Astrocyte (in vitro differentiated cells and primary cell): Measurements from ENCODE around the gene PDCD2L. TPM values are rescaled to one million over a fixed set of nuclear protein-coding genes. Genes with fewer than 3 reads are reported as not detected.

Experiments used
- DNase-seq: peaks from one replicate; pipeline ENCODE4 v3.0.0-alpha.2; 2010; ENCODE audit warnings: low read depth
- FAIRE-seq: peaks from 2 replicates; lab custom pipeline; 2011; peaks lifted over from hg19 to GRCh38; lab: Jason Lieb, UNC
- H2AFZ ChIP-seq: 2 replicates; pipeline ENCODE4 v1.6.0; 2012; ENCODE audit warnings: low read depth, low read length, inconsistent platforms
- H3K27ac ChIP-seq: 2 replicates; pipeline ENCODE4 v1.5.1; 2011; ENCODE audit warnings: low read depth, low read length, inconsistent platforms
- H3K27me3 ChIP-seq: 2 replicates; pipeline ENCODE4 v1.6.0; 2011; ENCODE audit warnings: low read length, inconsistent platforms; ENCODE audit not compliant: insufficient read depth
- H3K36me3 ChIP-seq: 2 replicates; pipeline ENCODE4 v1.5.1; 2011; ENCODE audit warnings: low read length, inconsistent platforms; ENCODE audit not compliant: insufficient read depth
- H3K4me1 ChIP-seq: 2 replicates; pipeline ENCODE4 v1.5.1; 2011; ENCODE audit warnings: low read length, inconsistent platforms; ENCODE audit not compliant: insufficient read depth
- H3K4me2 ChIP-seq: 2 replicates; pipeline ENCODE4 v1.6.0; 2012; ENCODE audit warnings: low read length, inconsistent platforms
- H3K4me3 ChIP-seq: 2 replicates; pipeline ENCODE4 v1.5.1; 2011; ENCODE audit warnings: low read depth, mild to moderate bottlenecking, low read length, inconsistent platforms; ENCODE audit not compliant: insufficient read depth
- H3K79me2 ChIP-seq: 2 replicates; pipeline ENCODE4 v1.6.0; 2012; ENCODE audit warnings: mild to moderate bottlenecking, low read length, inconsistent platforms; ENCODE audit not compliant: insufficient read depth
- H3K9ac ChIP-seq: 2 replicates; pipeline ENCODE4 v1.6.0; 2012; ENCODE audit warnings: mild to moderate bottlenecking, low read length, inconsistent platforms
- H3K9me3 ChIP-seq: 2 replicates; pipeline ENCODE4 v1.5.1; 2012; ENCODE audit warnings: low read depth, mild to moderate bottlenecking, low read length, inconsistent platforms; ENCODE audit not compliant: insufficient read depth
- H4K20me1 ChIP-seq: 2 replicates; pipeline ENCODE4 v1.6.0; 2012; ENCODE audit warnings: low read length, inconsistent platforms; ENCODE audit not compliant: insufficient read depth
- H3K27ac Mint-ChIP-seq: one replicate; pipeline ENCODE4 v1.8.0; 2021; ENCODE audit warnings: mild to moderate bottlenecking, mixed read lengths; ENCODE audit not compliant: unreplicated experiment
- H3K27me3 Mint-ChIP-seq: one replicate; pipeline ENCODE4 v1.8.0; 2021; ENCODE audit warnings: low read depth, mixed read lengths; ENCODE audit not compliant: unreplicated experiment
- H3K36me3 Mint-ChIP-seq: one replicate; pipeline ENCODE4 v1.8.0; 2021; ENCODE audit warnings: low read depth, mixed read lengths; ENCODE audit not compliant: unreplicated experiment
- H3K4me1 Mint-ChIP-seq: one replicate; pipeline ENCODE4 v1.8.0; 2021; ENCODE audit warnings: low read depth, mixed read lengths; ENCODE audit not compliant: unreplicated experiment
- H3K4me3 Mint-ChIP-seq: one replicate; pipeline ENCODE4 v1.8.0; 2021; ENCODE audit warnings: mild to moderate bottlenecking, moderate library complexity, mixed read lengths; ENCODE audit not compliant: unreplicated experiment
- H3K9me3 Mint-ChIP-seq: one replicate; pipeline ENCODE4 v1.8.0; 2021; ENCODE audit warnings: mild to moderate bottlenecking, mixed read lengths; ENCODE audit not compliant: unreplicated experiment
- CTCF ChIP-seq: IDR thresholded peaks from 2 replicates; pipeline ENCODE4 v1.5.1; 2011; ENCODE audit warnings: low read depth, mild to moderate bottlenecking, inconsistent platforms, low read length, moderate library complexity; ENCODE audit not compliant: insufficient read depth
- EZH2 ChIP-seq: IDR thresholded peaks from 2 replicates; pipeline ENCODE4 v1.6.1; 2012; ENCODE audit warnings: mild to moderate bottlenecking, low read length, inconsistent platforms; ENCODE audit not compliant: insufficient read depth
- total RNA-seq: library from RNA; stranded (reverse); gene quantifications from 2 replicates; pipeline ENCODE4 v1.2.1, GENCODE V29; 2021

PDCD2L gene
- total RNA-seq, 1 donor from 2014 or later: 12.0 TPM

- no peak overlapping the region for H3K9ac ChIP-seq
- no peaks in the 10 kb centered on the region for H3K79me2 ChIP-seq
- Mint-ChIP-seq H3K27me3 (no peaks in the 10 kb centered on the region), H3K4me3 (no peak overlapping the region), H3K27ac (no peak overlapping the region), H3K9me3 (no peaks in the 10 kb centered on the region), H3K4me1 (no peaks in the 10 kb centered on the region), H3K36me3 (peaks cover 25% of the 10 kb centered on the region)
- FAIRE-seq: no peak
- H4K20me1 ChIP-seq: peaks cover 48% of the 10 kb centered on the region
- no peak overlapping the region for H3K4me2 ChIP-seq
- DNase-seq: no peak
- no peak overlapping the region for H3K4me3 ChIP-seq
- H3K27ac ChIP-seq: no peak overlapping the region
- TF ChIP-seq EZH2: no peak
- no peak for TF ChIP-seq CTCF
- H3K27me3 ChIP-seq: no peaks in the 10 kb centered on the region
- H3K9me3 ChIP-seq: no peaks in the 10 kb centered on the region
- H3K36me3 ChIP-seq: peaks cover 29% of the 10 kb centered on the region
- no peak overlapping the region for H2AFZ ChIP-seq
- H3K4me1 ChIP-seq: no peaks in the 10 kb centered on the region
Observed at GRCh38 chr19:34391813-34392212, 12.4 kb upstream of the PDCD2L start.

GRCh38 chr19:34393031-34393430 lies 11.2 kb upstream of the PDCD2L start:
- H3K9me3 Mint-ChIP-seq: no peaks in the 10 kb centered on the region
- Histone ChIP-seq H3K9me3 (no peaks in the 10 kb centered on the region), H3K27me3 (no peaks in the 10 kb centered on the region), H3K79me2 (no peaks in the 10 kb centered on the region), H3K27ac (no peak overlapping the region), H3K36me3 (peaks cover 30% of the 10 kb centered on the region), H2AFZ (no peak overlapping the region), H3K4me1 (no peaks in the 10 kb centered on the region), H3K4me3 (no peak overlapping the region), H3K9ac (no peak overlapping the region), H3K4me2 (no peak overlapping the region), H4K20me1 (peaks cover 36% of the 10 kb centered on the region)
- H3K4me1 Mint-ChIP-seq: no peaks in the 10 kb centered on the region
- no peak for DNase-seq
- TF ChIP-seq CTCF: no peak
- no peak for TF ChIP-seq EZH2
- H3K27me3 Mint-ChIP-seq: no peaks in the 10 kb centered on the region
- H3K27ac Mint-ChIP-seq: no peak overlapping the region
- no peak overlapping the region for H3K4me3 Mint-ChIP-seq
- peaks cover 20% of the 10 kb centered on the region for H3K36me3 Mint-ChIP-seq
- no peak for FAIRE-seq

GRCh38 chr19:34393629-34394028 lies 10.6 kb upstream of the PDCD2L start:
- Mint-ChIP-seq H3K4me1 (no peaks in the 10 kb centered on the region), H3K4me3 (no peak overlapping the region), H3K36me3 (peaks cover 17% of the 10 kb centered on the region), H3K27ac (no peak overlapping the region), H3K27me3 (no peaks in the 10 kb centered on the region), H3K9me3 (no peaks in the 10 kb centered on the region)
- no peaks in the 10 kb centered on the region for H3K79me2 ChIP-seq
- H3K4me2 ChIP-seq: no peak overlapping the region
- no peaks in the 10 kb centered on the region for H3K27me3 ChIP-seq
- peaks cover 32% of the 10 kb centered on the region for H4K20me1 ChIP-seq
- H3K36me3 ChIP-seq: peaks cover 30% of the 10 kb centered on the region
- no peak overlapping the region for H3K9ac ChIP-seq
- H2AFZ ChIP-seq: no peak overlapping the region
- FAIRE-seq (no peak), DNase-seq (no peak)
- no peak overlapping the region for H3K27ac ChIP-seq
- H3K4me3 ChIP-seq: no peak overlapping the region
- TF ChIP-seq EZH2: no peak
- no peak for TF ChIP-seq CTCF
- no peaks in the 10 kb centered on the region for H3K9me3 ChIP-seq
- H3K4me1 ChIP-seq: no peaks in the 10 kb centered on the region
